ENCODE data around the gene ITGA4. TPM values are rescaled to one million over a fixed set of nuclear protein-coding genes. Genes with fewer than 3 reads are reported as not detected.

Gene ITGA4
- total RNA-seq, 1 experiment from 2014 or later = 28.8 TPM

DNA sequence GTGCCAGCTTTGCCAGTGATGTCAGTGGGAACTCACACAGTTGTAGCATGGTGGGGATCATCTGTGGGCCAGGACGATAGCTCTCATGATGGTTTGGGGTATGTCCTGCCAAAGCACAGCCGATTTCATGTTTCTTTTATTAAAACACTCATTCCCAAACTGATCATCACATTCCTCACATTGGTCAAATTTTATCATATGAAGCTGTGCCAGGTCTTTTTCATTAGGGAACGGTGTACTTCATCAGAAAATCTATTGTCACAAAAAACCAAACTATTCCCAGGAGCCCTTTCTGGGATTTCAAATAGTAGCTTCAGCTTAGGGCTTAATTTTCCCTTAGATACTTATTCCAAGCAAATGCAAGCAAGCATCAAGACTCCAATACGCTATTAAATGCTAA, 42.0 kb downstream of the ITGA4 start:
- DNase-seq (ENCODE audit: low read depth) = no peak

DNA sequence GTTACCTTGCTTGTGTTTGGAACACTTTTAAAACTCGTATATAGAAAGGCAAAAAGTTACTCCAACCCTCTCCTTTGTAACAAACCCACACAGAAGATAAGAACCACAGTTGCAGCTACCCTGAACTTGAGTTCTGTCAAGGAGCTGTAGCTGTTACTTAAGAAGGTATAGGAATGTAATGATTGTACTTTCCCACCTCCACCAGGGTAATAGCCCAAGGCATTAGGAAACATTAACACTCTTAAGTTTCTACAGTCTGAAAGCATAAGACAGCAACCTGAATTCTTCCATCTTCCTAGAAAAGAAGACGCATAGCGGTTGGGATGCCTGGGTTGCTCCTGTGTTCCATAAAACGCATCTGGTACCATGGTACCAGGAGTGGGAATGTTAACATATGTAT, 43.0 kb downstream of the ITGA4 start:
- no peak for DNase-seq (ENCODE audit: low read depth)

- DNase-seq (ENCODE audit: low read depth) = no peak
Measured at GRCh38 chr2:181515719-181516118, 58.5 kb downstream of the ITGA4 start.

GRCh38 chr2:181516992-181517391, 59.8 kb downstream of the ITGA4 start:
- no peak for DNase-seq (ENCODE audit: low read depth)

GRCh38 chr2:181517685-181518301, 60.6 kb downstream of the ITGA4 start:
- DNase-seq (ENCODE audit: low read depth) = peak; percentile 7

GRCh38 chr2:181520253-181520652, 63.1 kb downstream of the ITGA4 start:
- DNase-seq (ENCODE audit: low read depth) = no peak

DNA sequence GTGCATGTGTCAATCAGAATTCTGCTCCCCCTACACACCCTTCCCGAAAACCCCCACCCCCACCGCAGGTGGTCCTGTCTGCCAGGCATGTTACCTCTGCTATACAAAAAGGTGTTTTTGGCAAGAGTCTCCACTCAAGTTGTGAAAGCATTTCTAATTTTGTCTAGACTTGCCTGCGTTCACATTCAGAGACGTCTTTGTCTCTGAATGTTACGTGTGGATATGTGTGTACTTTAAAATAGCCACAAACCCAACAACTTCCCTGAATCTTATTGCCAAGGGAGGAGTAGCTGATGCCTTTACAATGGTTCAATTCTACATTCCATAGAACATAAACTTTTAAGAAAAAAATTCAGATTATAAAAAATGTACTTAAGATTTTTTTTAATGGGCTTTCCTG, 66.6 kb downstream of the ITGA4 start:
- no peak for DNase-seq (ENCODE audit: low read depth)

DNA sequence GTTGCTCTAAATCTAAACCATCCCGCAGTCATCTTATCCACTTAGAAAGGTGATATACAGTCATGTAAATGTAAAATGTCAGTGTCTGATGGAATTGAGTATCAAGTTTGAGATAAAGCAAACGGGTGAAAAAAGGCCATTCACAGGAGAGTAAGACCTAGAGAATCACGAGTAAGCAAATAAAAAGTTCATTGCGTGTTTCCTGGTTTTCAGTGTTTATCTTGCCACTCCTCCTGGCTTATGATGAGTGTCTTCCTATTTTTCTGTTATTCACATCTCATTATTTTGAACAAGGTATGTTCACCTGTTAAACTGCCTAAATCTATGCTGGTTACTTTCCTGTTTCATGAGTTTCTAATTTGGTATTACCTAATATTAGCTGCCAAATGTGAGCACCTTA, 68.8 kb downstream of the ITGA4 start:
- no peak for DNase-seq (ENCODE audit: low read depth)

DNA sequence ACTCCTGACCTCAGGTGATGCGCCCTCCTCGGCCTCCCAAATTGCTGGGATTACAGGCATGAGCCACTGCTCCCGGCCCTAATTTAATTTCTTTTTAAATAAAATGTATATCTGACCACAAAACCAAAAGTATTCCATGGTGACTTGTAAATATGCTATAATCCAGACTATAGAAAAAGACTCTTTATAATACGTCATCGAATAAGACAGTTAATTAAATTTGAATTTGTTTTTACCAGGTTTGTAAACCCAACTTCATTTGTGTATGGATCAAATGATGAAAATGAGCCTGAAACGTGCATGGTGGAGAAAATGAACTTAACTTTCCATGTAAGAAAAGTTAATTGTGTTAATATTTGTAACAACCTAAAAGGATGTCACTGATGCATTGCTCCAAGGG, 69.9 kb downstream of the ITGA4 start:
- no peak for DNase-seq (ENCODE audit: low read depth)

DNA sequence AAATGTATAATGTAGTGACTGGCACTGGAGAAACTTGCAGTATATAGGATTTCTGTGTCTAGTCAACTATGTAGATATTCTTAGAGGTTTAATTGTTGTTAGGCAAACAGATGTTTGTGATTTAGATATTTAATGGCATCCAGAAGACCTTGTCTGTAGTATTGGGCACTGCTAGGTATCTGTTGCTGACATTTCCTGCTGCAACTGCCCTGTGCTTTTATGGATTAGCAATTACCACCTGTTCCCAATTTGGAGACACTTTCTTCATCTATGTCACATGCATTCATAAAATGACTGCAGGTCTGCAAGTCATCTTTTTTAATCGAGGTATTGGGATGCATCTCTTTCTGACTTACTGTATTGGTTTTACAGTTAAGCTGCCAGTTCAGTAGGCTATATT, 71.3 kb downstream of the ITGA4 start:
- no peak for DNase-seq (ENCODE audit: low read depth)

GRCh38 chr2:181536730-181537129, 79.5 kb downstream of the ITGA4 start:
- DNase-seq (ENCODE audit: low read depth) = no peak

GRCh38 chr2:181540421-181540820, 83.2 kb downstream of the ITGA4 start:
- no peak for DNase-seq (ENCODE audit: low read depth)

DNA sequence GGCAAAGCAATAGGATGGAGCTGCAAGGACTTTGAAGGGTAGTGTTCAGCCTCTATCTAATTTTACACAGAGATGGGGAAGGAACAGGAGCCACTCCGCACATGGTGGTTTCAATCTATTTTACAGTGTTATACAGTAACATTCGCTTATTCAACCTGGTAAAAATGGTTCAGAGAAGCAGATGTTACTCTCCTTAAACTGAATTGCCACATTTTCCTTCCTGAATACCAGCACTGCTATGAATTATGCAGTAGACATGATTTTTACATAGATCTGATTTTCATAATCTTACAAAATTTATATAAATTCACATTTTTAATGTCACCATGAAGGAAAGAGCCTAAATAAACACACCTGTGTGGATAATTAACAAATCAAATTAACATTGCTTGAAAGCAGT, 85.0 kb downstream of the ITGA4 start:
- no peak for DNase-seq (ENCODE audit: low read depth)

- DNase-seq (ENCODE audit: low read depth) = no peak
Measured at GRCh38 chr2:181546086-181546485, 88.9 kb downstream of the ITGA4 start.

GRCh38 chr2:181552808-181553207, 95.6 kb downstream of the ITGA4 start:
- DNase-seq (ENCODE audit: low read depth) = no peak

DNA sequence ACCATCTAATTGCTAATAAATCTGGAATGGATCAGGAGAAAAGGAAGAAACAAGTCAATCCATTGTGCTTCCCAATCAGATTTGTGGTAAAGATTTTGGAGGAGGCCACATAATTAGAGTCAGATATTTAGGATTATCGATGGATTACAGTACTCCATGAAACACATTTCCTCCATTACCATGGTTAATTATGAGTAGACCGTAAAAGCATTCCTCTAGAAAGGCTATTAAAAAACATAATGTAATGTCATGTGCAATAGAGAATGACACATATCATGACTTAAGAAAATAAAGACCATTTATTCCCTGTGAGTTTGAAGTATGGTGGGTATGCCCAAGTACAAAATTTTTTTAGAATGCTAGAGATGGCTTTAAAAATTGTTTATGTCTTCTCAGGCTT, 96.1 kb downstream of the ITGA4 start:
- no peak for DNase-seq (ENCODE audit: low read depth)

DNA sequence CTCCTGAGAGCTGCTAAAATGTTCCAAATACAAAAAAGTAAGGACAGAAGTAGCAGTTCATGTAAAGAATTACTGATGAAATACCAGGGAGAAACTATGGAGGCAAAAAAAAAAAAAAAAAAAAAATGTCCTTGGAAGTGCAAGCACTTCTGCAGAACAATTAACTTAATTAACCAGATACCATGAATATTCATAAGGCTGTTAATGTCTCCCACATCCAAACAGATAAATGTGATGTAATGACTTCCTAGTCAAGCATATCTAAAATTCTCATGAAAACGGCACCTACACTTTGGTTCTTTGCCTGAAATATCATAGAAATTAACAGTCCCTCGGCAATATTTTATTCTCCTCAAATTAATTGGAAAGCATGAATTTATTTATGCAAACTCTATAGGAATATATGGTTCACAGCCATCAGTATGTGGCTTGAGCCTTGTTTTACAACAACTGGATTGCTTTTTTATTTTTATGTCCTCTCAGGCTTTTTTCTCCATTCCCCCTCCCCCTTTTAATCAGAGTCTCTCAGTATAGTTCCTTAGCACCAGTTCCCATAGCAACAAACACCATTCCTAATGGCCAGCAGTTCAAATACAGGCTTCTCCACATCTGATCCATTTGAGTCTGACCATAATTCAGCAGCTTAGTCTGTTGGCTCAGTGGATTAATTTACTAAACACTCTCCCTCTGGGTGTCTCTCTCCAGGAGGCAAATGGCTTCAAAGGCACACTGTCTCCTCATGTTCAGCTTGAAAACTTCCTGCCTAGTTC, 97.1 kb downstream of the ITGA4 start:
- DNase-seq (ENCODE audit: low read depth) = no peak

GRCh38 chr2:181558371-181558770, 101.2 kb downstream of the ITGA4 start:
- no peak for DNase-seq (ENCODE audit: low read depth)

DNA sequence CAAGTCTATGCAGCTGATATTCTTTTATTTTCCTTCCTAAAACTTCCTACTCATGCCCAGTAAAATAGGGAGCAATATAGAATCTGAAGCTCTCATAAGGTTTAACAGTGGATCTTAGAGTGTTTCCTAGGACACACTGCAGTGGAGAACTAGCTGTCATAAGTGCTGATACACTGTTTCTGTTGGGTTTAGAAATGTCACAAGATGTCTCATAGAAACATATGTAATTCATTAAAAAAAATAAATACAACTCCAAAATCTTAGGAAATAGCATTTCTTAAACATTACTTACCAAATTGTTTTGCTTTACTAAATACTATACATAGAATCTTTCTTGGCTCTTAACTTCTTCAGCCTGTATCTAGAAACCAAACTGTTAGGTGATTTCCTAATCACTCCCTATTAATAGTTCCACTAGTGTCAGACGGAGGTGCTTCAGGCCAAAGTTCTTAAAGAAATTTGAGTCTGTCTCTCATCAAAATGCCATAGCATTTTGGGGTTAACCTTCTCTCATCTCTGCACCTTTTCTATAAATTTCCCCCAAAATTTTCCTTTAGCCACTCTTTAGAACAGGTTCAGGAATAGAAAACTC, 106.0 kb downstream of the ITGA4 start:
- no peak for DNase-seq (ENCODE audit: low read depth)

GRCh38 chr2:181566334-181567032, 109.3 kb downstream of the ITGA4 start:
- no peak for DNase-seq (ENCODE audit: low read depth)

DNA sequence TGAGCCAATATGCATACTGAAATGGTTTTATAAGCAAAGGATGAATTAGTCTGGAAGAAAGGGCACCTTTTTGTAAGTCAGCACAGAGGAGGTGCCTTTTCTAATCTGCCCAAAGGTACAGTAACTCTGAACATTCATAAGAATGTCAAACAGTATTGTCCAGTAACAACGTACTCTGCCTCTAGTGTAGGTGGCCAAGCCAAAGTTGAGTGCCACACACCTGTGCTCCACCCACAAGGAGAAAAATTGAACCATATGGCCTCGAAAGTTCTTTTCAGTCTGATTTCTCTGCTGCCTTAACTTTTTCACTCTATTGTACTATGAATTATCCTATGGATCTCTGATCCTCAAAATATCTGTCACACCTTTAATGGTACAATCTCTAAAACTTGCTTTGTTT, 112.9 kb downstream of the ITGA4 start:
- DNase-seq (ENCODE audit: low read depth) = no peak
